Measurements from ENCODE around the gene UBE2G2.

Gene UBE2G2

GRCh38 chr21:44801468-44802395 lies at the start of gene UBE2G2:
UBE2G2 (minus strand) TSS chr21:44801820; CDS start chr21:44801748, 72 bp downstream.
- Mint-ChIP-seq H3K4me1 (peaks cover 30 to 46% of the 10 kb centered on the region in 2 donors), H3K4me3 (peak within 1 kb of the TSS; percentile 94), H3K36me3 (peaks cover 32 to 58% of the 10 kb centered on the region in 2 donors), H3K27ac (peak within 1 kb of the TSS; percentile 93), H3K9me3 (no peaks in the 10 kb centered on the region), H3K27me3 (no peaks in the 10 kb centered on the region)
- peak; percentile 87 for DNase-seq
- ATAC-seq (replicated peaks): peak; percentile 97 to 98

- H3K27ac Mint-ChIP-seq: no peak overlapping the region
- no peaks in the 10 kb centered on the region for H3K27me3 Mint-ChIP-seq
- DNase-seq (no peak), ATAC-seq (replicated peaks) (no peak)
- no peak overlapping the region for H3K4me3 Mint-ChIP-seq
- no peaks in the 10 kb centered on the region for H3K9me3 Mint-ChIP-seq
- H3K36me3 Mint-ChIP-seq: peaks cover 34 to 50% of the 10 kb centered on the region in 2 donors
- H3K4me1 Mint-ChIP-seq: peaks cover 10 to 19% of the 10 kb centered on the region in 2 donors
Observed at GRCh38 chr21:44850905-44851657, 49.5 kb upstream of the UBE2G2 start.

GRCh38 chr21:44850208-44850800 lies 48.7 kb upstream of the UBE2G2 start:
- ATAC-seq (replicated peaks) (no peak), DNase-seq (no peak)
- H3K4me3 Mint-ChIP-seq: no peak overlapping the region
- H3K27ac Mint-ChIP-seq: no peak overlapping the region
- H3K9me3 Mint-ChIP-seq: no peaks in the 10 kb centered on the region
- H3K36me3 Mint-ChIP-seq: peaks cover 30 to 47% of the 10 kb centered on the region in 2 donors
- peaks cover 13 to 24% of the 10 kb centered on the region in 2 donors for H3K4me1 Mint-ChIP-seq
- peaks cover 0 to 3% of the 10 kb centered on the region in 2 donors for H3K27me3 Mint-ChIP-seq

- Mint-ChIP-seq H3K9me3 (no peaks in the 10 kb centered on the region), H3K36me3 (peaks cover 25 to 41% of the 10 kb centered on the region in 2 donors), H3K4me1 (peaks cover 13 to 24% of the 10 kb centered on the region in 2 donors), H3K4me3 (no peak overlapping the region), H3K27ac (no peak overlapping the region), H3K27me3 (peaks cover 2 to 8% of the 10 kb centered on the region in 2 donors)
- ATAC-seq (replicated peaks): no peak
- DNase-seq: no peak
Observed at GRCh38 chr21:44849616-44850130, 48.1 kb upstream of the UBE2G2 start.

- peaks cover 10 to 24% of the 10 kb centered on the region in 2 donors for H3K4me1 Mint-ChIP-seq
- no peaks in the 10 kb centered on the region for H3K9me3 Mint-ChIP-seq
- no peak for DNase-seq
- peaks cover 18 to 34% of the 10 kb centered on the region in 2 donors for H3K36me3 Mint-ChIP-seq
- no peak overlapping the region for H3K4me3 Mint-ChIP-seq
- ATAC-seq (replicated peaks): no peak
- H3K27ac Mint-ChIP-seq: no peak overlapping the region
- H3K27me3 Mint-ChIP-seq: peaks cover 8 to 15% of the 10 kb centered on the region in 2 donors
Observed at GRCh38 chr21:44848821-44849521, 47.4 kb upstream of the UBE2G2 start.

GRCh38 chr21:44847261-44848056 lies 45.8 kb upstream of the UBE2G2 start:
- Mint-ChIP-seq H3K4me3 (no peak overlapping the region), H3K36me3 (peaks cover 8 to 23% of the 10 kb centered on the region in 2 donors), H3K27ac (peak overlapping the region; percentile 20), H3K9me3 (no peaks in the 10 kb centered on the region), H3K27me3 (peaks cover 10 to 17% of the 10 kb centered on the region in 2 donors), H3K4me1 (peaks cover 8 to 24% of the 10 kb centered on the region in 2 donors)
- no peak for DNase-seq
- no peak for ATAC-seq (replicated peaks)

- peak; percentile 43 for DNase-seq
- H3K27ac Mint-ChIP-seq: peak overlapping the region; percentile 65
Observed at GRCh38 chr21:44846485-44847260, 45.1 kb upstream of the UBE2G2 start.

GRCh38 chr21:44846224-44846484 lies 44.5 kb upstream of the UBE2G2 start:
- Mint-ChIP-seq H3K9me3 (no peaks in the 10 kb centered on the region), H3K4me3 (peak overlapping the region; percentile 47 to 78), H3K27me3 (peaks cover 19 to 30% of the 10 kb centered on the region in 2 donors), H3K36me3 (peaks cover 8 to 19% of the 10 kb centered on the region in 2 donors), H3K4me1 (peaks cover 8 to 24% of the 10 kb centered on the region in 2 donors), H3K27ac (peak overlapping the region; percentile 65)
- ATAC-seq (replicated peaks) (no peak), DNase-seq (no peak)

More at GRCh38 chr21:44846485-44847260, 45.1 kb upstream of the UBE2G2 start:
- H3K9me3 Mint-ChIP-seq: no peaks in the 10 kb centered on the region
- H3K4me1 Mint-ChIP-seq: peaks cover 8 to 24% of the 10 kb centered on the region in 2 donors
- peaks cover 15 to 25% of the 10 kb centered on the region in 2 donors for H3K27me3 Mint-ChIP-seq
- H3K36me3 Mint-ChIP-seq: peaks cover 8 to 19% of the 10 kb centered on the region in 2 donors
- peak; percentile 85 to 87 for ATAC-seq (replicated peaks)
- H3K4me3 Mint-ChIP-seq: peak overlapping the region; percentile 47 to 78

GRCh38 chr21:44845418-44846223 lies 44.0 kb upstream of the UBE2G2 start:
- Mint-ChIP-seq H3K4me1 (peaks cover 8 to 24% of the 10 kb centered on the region in 2 donors), H3K36me3 (peaks cover 5 to 15% of the 10 kb centered on the region in 2 donors), H3K4me3 (peak overlapping the region; percentile 47 to 78), H3K9me3 (no peaks in the 10 kb centered on the region), H3K27me3 (peaks cover 23 to 32% of the 10 kb centered on the region in 2 donors), H3K27ac (peak overlapping the region; percentile 65)
- peak; percentile 21 for DNase-seq
- ATAC-seq (replicated peaks): peak; percentile 68 to 80

- Mint-ChIP-seq H3K27me3 (peaks cover 32 to 41% of the 10 kb centered on the region in 2 donors), H3K4me3 (no peak overlapping the region), H3K27ac (no peak overlapping the region), H3K36me3 (peaks cover 5 to 6% of the 10 kb centered on the region in 2 donors), H3K9me3 (no peaks in the 10 kb centered on the region), H3K4me1 (peaks cover 8 to 24% of the 10 kb centered on the region in 2 donors)
- no peak for DNase-seq
- no peak for ATAC-seq (replicated peaks)
Observed at GRCh38 chr21:44844256-44844655, 42.6 kb upstream of the UBE2G2 start.

- Mint-ChIP-seq H3K27me3 (peaks cover 36 to 50% of the 10 kb centered on the region in 2 donors), H3K4me1 (peaks cover 10 to 24% of the 10 kb centered on the region in 2 donors), H3K27ac (no peak overlapping the region), H3K36me3 (no peaks in the 10 kb centered on the region), H3K4me3 (no peak overlapping the region), H3K9me3 (no peaks in the 10 kb centered on the region)
- no peak for DNase-seq
- no peak for ATAC-seq (replicated peaks)
Observed at GRCh38 chr21:44842721-44843445, 41.3 kb upstream of the UBE2G2 start.

Measured in stimulated activated naive B cell treated with anti-CD40 and anti-IgM and Interleukin-4, amounts not matched to agents 10 μg/mL and 1 μg/mL and 100 μg/mL, for 72 hours (primary cell).